Muscle of leg (tissue), 11 donors: Measurements from ENCODE around the gene SLC25A36. TPM values are rescaled to one million over a fixed set of nuclear protein-coding genes. Genes with fewer than 3 reads are reported as not detected.
"Not testable (repeated sequence)": the region's sequence is repeated elsewhere in the genome, so short reads cannot be mapped to it uniquely, and the experiment has no call there.

Experiments
- DNase-seq: peaks from one replicate; pipeline ENCODE4 v3.0.0; 2013
- H3K27ac ChIP-seq: one replicate; pipeline ENCODE4 v1.5.1; 2013; ENCODE audit warnings: mild to moderate bottlenecking, low read length, control low read depth
- H3K27me3 ChIP-seq: one replicate; pipeline ENCODE4 v1.6.1; 2013; ENCODE audit warnings: low read length; ENCODE audit not compliant: control insufficient read depth, insufficient read depth
- H3K36me3 ChIP-seq: one replicate; pipeline ENCODE4 v1.6.1; 2013; ENCODE audit warnings: low read length; ENCODE audit not compliant: control insufficient read depth, insufficient read depth
- H3K4me1 ChIP-seq: one replicate; pipeline ENCODE4 v1.6.1; 2013; ENCODE audit warnings: low read length; ENCODE audit not compliant: control insufficient read depth, insufficient read depth
- H3K4me3 ChIP-seq: one replicate; pipeline ENCODE4 v1.5.1; 2013; ENCODE audit warnings: low read length, control low read depth
- H3K9me3 ChIP-seq: replicated peaks from 2 replicates; pipeline ENCODE4 v1.6.1; 2013; ENCODE audit warnings: low read depth, low read length; ENCODE audit not compliant: control insufficient read depth
- WGBS: methylation state at CpG from one replicate; pipeline ENCODE4 v1.1.5; 2013; ENCODE audit warnings: missing lambda C conversion rate; ENCODE audit not compliant: insufficient coverage; 5-methylcytosine and 5-hydroxymethylcytosine counted together
- polyA plus RNA-seq, 8 donors: library from polyadenylated mRNA; unstranded; fragments of 120-200 nt; gene quantifications; one replicate each; pipeline versions ENCODE4 v1.2.1 to v1.2.3, GENCODE V29; 2013; ENCODE audit warnings: inconsistent platforms in 1 of 8, low replicate concordance in 1 of 8; ENCODE audit not compliant: insufficient read length in 8 of 8, insufficient read depth in 1 of 8
- total RNA-seq: library from RNA; stranded (reverse); fragments of 120-200 nt; gene quantifications from one replicate; pipeline ENCODE4 v1.2.4, GENCODE V29; 2013

Gene SLC25A36
- total and polyA plus RNA-seq, 9 donors = 45.8 to 82.8 (median 66.1) TPM

DNA sequence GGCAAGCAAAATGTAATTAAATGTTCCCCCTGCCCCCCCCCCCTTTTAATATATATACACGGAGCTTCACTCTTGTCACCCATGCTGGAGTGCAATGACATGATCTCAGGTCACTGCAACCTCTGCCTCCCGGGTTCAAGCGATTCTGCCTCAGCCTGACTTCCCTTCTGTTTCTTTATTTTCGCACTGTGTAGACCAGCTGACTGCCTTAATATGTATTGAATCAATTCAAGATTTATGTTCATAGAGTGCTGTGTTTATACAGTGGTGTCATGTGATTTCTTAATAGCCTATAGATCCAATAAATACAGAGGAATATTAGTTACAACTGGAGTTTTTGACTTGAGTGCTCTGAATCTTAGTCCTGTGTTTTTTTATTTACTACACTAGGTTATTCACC is 39.0 kb downstream of the SLC25A36 start:
- peaks cover 4% of the 10 kb centered on the region for H3K9me3 ChIP-seq
- WGBS = no CpG with 5 or more reads among the region's 4 CpGs
- no peak for DNase-seq
- no peak overlapping the region for H3K4me3 ChIP-seq
- peaks cover 3% of the 10 kb centered on the region for H3K36me3 ChIP-seq
- no peaks in the 10 kb centered on the region for H3K4me1 ChIP-seq
- H3K27ac ChIP-seq = no peak overlapping the region
- no peaks in the 10 kb centered on the region for H3K27me3 ChIP-seq

DNA sequence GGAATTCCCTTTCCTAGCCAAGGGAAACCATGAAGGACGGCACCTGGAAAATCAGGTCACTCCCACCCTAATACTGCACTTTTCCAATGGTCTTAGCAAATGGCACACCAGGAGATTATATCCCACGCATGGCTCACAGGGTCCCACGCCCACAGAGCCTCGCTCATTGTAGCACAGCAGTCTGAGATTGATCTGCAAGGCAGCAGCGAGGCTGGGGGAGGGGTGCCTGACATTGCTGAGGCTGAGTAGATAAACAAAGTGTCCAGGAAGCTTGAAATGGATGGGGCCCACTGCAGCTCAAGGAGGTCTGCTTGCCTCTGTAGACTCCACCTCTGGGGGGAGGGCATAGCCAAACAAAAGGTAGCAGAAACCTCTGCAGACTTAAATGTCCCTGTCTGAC is 46.2 kb downstream of the SLC25A36 start:
- not testable (repeated sequence) for H3K27me3 ChIP-seq

DNA sequence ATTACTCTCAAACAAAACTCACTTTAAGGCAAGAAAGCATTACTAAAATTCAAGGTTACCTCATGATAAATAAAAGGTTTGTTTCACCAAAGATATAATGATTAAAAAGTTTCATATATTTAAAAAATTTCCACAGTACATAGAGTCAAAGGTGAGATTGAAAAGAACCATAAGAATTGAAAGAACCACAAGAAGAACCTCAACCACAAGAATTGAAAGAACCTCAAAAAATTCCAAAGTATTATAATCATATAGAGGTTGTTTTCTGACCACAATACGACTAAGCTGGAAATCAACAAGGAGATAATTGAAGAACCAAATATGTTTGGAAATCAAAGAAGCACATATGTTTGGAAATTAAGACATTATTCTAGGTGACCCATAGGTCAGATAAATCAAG is 52.7 kb downstream of the SLC25A36 start:
- Histone ChIP-seq H3K4me1 (no peaks in the 10 kb centered on the region), H3K27ac (no peak overlapping the region), H3K27me3 (no peaks in the 10 kb centered on the region), H3K36me3 (no peaks in the 10 kb centered on the region), H3K4me3 (no peak overlapping the region), H3K9me3 (no peaks in the 10 kb centered on the region)
- no CpG with 5 or more reads among the region's 1 CpG for WGBS
- DNase-seq = no peak

More for the DNA sequence above, 46.2 kb downstream of the SLC25A36 start:
- H3K27ac ChIP-seq, H3K36me3 ChIP-seq, H3K4me3 ChIP-seq, H3K9me3 ChIP-seq, H3K4me1 ChIP-seq, DNase-seq: not testable (repeated sequence)
- 82% methylated on average over 5 of the region's 5 CpGs for WGBS

DNA sequence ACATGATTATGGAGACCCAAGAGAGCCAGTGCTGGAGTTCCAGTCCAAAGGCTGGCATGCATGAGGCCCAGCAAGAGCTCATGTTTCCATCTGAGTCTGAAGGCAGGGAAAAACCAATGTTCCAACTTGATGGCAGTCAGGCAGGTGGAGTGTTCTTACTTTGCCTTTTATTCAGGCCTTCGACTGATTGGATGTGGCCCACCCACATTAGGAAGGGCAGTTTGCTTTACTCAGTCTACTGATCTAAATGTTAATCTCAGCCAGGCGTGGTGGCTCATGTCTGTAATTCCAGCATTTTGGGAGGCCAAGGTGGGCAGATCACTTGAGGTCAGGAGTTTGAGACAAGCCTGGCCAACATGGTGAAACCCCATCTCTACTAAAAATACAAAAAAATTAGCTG is 53.2 kb downstream of the SLC25A36 start:
- H3K36me3 ChIP-seq, H3K4me1 ChIP-seq, H3K27me3 ChIP-seq, H3K27ac ChIP-seq, H3K9me3 ChIP-seq, DNase-seq, H3K4me3 ChIP-seq: not testable (repeated sequence)
- 100% methylated on average over 1 of the region's 2 CpGs for WGBS

DNA sequence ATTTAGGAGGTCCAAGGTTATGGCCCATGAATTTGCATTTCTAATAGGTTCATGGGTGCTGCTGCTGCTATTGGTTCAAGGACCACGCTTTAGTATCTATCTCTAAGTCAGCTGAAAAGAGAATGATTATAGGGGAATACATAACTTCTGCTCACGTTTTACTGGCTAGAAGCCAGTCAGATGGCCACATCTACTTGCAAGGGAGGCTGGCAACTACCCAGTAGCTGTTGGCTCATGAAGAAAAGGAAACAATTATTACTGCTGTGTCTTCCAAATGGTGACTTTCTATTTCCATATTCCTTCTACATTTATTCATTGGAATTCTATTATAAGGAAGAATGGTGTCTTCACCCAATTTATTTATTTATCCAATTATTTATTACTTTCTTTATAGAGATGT is 54.2 kb downstream of the SLC25A36 start:
- Histone ChIP-seq H3K27me3 (no peaks in the 10 kb centered on the region), H3K4me1 (no peaks in the 10 kb centered on the region), H3K9me3 (no peaks in the 10 kb centered on the region), H3K36me3 (no peaks in the 10 kb centered on the region), H3K27ac (no peak overlapping the region), H3K4me3 (no peak overlapping the region)
- DNase-seq = no peak
- WGBS = 55% methylated on average over 2 of the region's 2 CpGs

DNA sequence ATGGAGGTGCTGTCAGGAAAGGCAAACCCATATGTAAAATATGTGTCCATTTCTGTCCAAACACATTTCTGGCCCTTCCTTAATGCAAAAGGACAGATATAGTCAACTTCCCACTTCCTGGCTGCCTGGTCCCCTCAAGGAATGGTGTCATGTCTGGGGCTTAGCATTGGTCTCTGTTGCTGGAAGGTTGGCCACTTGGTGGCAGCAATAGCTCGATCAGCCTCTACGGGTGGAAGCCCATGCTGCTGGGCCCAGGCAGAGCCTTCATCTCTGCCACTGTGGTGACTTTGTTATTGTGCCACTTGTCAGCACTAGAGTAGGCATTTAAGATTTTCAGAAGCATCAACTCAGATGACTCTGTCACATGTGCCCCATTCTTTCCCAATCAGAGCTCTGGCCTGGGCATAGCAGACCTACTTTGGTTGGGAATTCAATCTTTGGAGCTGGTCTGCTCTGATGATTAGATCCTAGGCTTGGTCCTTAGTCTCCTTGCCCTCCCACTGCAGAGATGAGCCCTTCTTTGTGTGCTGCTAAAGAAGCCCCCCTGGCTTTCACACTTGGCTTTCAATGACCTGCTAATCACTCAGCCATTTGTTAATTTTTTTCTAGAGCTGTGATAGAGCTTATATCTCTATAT is 58.5 kb downstream of the SLC25A36 start:
- no peaks in the 10 kb centered on the region for H3K9me3 ChIP-seq
- H3K4me3 ChIP-seq = no peak overlapping the region
- DNase-seq = peak; percentile 82
- 0% methylated on average over 2 of the region's 2 CpGs for WGBS
- peaks cover 3% of the 10 kb centered on the region for H3K27me3 ChIP-seq
- no peaks in the 10 kb centered on the region for H3K36me3 ChIP-seq
- no peak overlapping the region for H3K27ac ChIP-seq
- no peaks in the 10 kb centered on the region for H3K4me1 ChIP-seq

DNA sequence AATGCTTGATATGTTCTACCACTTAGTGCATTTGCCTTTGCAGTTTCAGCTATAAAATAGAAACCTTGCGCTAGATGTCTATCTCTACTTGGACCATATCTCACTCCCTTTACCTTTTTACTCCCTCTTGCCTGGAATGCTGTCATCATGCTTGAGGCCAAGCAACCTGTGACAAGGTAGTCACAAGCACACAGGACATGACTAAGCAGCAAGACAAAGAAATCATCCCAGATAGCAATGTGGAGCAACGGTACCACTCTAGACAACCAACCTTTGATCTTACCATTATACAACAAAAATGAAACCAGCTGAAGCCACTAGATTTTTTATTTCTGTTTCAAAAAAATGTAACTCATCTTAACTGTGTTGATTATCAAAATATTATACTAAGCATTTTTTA is 59.0 kb downstream of the SLC25A36 start:
- 100% methylated on average over 1 of the region's 2 CpGs for WGBS
- Histone ChIP-seq H3K27ac (no peak overlapping the region), H3K4me3 (no peak overlapping the region), H3K9me3 (no peaks in the 10 kb centered on the region), H3K4me1 (no peaks in the 10 kb centered on the region), H3K27me3 (peaks cover 3% of the 10 kb centered on the region), H3K36me3 (no peaks in the 10 kb centered on the region)
- no peak for DNase-seq

DNA sequence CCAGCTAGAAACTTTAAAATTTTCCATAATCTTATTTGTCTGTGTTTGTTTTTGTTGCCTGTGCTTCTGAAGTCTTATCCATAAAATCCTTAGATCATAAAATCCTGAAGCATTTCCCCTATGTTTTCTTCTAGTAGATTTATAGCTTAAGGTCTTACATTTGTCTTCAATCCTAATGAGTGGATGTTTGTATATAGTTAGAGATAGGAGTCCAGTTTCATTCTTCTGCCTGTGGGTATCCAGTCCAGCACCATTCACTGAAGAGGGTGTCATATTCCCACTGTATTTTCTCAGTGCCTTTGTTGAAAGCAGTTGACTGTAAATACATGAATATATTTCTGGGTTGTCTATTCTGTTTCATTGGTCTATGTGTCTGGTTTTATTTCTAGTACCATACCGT is 64.7 kb downstream of the SLC25A36 start:
- Histone ChIP-seq H3K36me3 (no peaks in the 10 kb centered on the region), H3K4me3 (no peak overlapping the region), H3K27me3 (peaks cover 3% of the 10 kb centered on the region), H3K4me1 (peaks cover 4% of the 10 kb centered on the region), H3K27ac (no peak overlapping the region), H3K9me3 (no peaks in the 10 kb centered on the region)
- no peak for DNase-seq
- WGBS = no CpG with 5 or more reads among the region's 1 CpG

DNA sequence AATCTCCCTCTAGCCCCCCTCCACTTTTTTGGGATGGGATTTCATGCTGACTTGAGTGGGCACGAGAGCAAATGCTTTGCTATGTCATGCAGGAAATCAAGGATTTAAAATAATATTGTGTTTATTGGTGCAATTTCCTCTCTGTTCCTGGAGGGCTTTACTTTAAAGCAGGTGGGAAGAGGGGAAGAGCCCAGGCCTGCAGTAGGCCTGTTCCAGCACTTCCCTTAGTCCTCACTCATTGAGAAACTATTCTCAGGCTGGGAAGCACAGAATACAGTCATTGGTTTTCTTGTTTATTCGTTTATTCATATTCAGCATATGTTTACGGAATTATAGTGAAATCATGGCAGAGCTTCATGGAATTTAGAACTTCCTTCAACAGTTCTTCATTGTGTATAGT is 67.9 kb downstream of the SLC25A36 start:
- no CpG with 5 or more reads among the region's 3 CpGs for WGBS
- H3K4me1 ChIP-seq = peaks cover 25% of the 10 kb centered on the region
- H3K27ac ChIP-seq = no peak overlapping the region
- H3K4me3 ChIP-seq = no peak overlapping the region
- H3K27me3 ChIP-seq = peaks cover 2% of the 10 kb centered on the region
- no peaks in the 10 kb centered on the region for H3K36me3 ChIP-seq
- peak; percentile 19 for DNase-seq
- no peaks in the 10 kb centered on the region for H3K9me3 ChIP-seq

DNA sequence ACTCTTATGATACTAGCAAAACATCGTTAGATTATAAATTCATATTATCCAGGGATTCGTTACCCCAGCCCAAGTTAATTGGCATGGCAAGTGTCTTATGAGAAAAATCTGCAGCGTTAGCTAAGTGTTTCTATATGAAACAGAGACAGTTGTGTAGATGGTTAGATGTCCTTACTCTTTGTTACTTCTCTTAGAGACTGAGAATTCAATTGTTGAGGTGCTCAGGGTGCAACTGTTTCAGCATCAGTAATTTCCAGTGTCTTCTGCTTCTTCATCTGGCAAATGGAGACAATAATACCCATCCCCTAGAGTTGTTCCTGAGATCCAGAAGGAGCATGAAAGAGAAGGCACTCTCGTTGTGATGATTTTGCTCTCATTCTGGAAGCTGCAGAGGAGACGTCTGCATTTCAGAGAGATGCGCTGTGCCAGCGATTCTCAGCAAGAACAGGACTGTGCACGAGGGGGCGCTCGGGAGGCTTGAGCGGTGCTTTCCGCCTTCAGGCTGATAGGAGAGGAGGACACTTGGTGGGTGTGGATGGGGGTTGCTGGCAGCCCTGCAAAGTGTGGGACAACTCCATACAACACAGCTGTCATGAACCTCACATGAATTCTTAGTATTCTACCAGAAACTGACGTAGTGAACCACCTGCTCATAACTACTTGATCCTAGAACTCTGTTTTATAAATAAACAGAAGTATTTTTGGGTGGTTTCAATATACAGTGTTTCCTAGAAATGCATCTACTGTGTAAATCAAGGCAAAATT is 69.8 kb downstream of the SLC25A36 start:
- WGBS = 11% methylated on average over 9 of the region's 13 CpGs
- no peaks in the 10 kb centered on the region for H3K9me3 ChIP-seq
- peak; percentile 94 for DNase-seq
- H3K4me1 ChIP-seq = peaks cover 25% of the 10 kb centered on the region
- H3K4me3 ChIP-seq = no peak overlapping the region
- no peaks in the 10 kb centered on the region for H3K36me3 ChIP-seq
- H3K27ac ChIP-seq = peak overlapping the region; percentile 88
- H3K27me3 ChIP-seq = peaks cover 2% of the 10 kb centered on the region
